Posterior vena cava (tissue), 2 donors: ENCODE measurements around the gene WDR75. TPM values are rescaled to one million over a fixed set of nuclear protein-coding genes. Genes with fewer than 3 reads are reported as not detected.
"Not testable (repeated sequence)": the region's sequence is repeated elsewhere in the genome, so short reads cannot be mapped to it uniquely, and the experiment has no call there.

Source experiments
- DNase-seq: peaks from one replicate; pipeline ENCODE4 v3.0.0-alpha.2; 2020; ENCODE audit warnings: low spot score
- intact Hi-C, 2 donors: fragments of 100-400 bp; cut with DNase I; formaldehyde crosslinking; loops; one replicate each; pipeline versions ENCODE4 v1.14.1 to v1.14.2; 2022 to 2023
- long read RNA-seq, 2 donors: library from polyadenylated mRNA; unstranded; transcript quantifications; one replicate each; pipeline ENCODE4 v2.0.0, GENCODE V29; 2020 to 2021
- total RNA-seq, 2 donors: library from RNA; stranded (reverse); fragmentation: NEBNext Ultra II Directional; extraction: Animal tissue kit (Norgen Biotek cat#: 25700); gene quantifications; one replicate each; pipeline ENCODE4 v1.2.1, GENCODE V29; 2021
- donor health status: DM: yes; HTN: yes; CAD: no.
- donor health status: DM: yes; HTN: yes; CAD: no.

The WDR75 gene
- total RNA-seq, result 10 to 100 TPM; 27.3 to 28.3 TPM
- long read RNA-seq, donor 1, transcript WDR75-201 (21 exons, 2,701 nt), result major isoform, 5 of 6 reads
- long read RNA-seq, donor 1, partial matches to known transcripts, result 1 of 6 reads
- long read RNA-seq, donor 1, other reads (novel, unspliced or antisense), result 0 of 6 reads
- long read RNA-seq, donor 2, transcript WDR75-201 (21 exons, 2,701 nt), result major isoform, 7 of 8 reads
- long read RNA-seq, donor 2, partial matches to known transcripts, result 0 of 8 reads
- long read RNA-seq, donor 2, other reads (novel, unspliced or antisense), result 0 of 8 reads

DNA sequence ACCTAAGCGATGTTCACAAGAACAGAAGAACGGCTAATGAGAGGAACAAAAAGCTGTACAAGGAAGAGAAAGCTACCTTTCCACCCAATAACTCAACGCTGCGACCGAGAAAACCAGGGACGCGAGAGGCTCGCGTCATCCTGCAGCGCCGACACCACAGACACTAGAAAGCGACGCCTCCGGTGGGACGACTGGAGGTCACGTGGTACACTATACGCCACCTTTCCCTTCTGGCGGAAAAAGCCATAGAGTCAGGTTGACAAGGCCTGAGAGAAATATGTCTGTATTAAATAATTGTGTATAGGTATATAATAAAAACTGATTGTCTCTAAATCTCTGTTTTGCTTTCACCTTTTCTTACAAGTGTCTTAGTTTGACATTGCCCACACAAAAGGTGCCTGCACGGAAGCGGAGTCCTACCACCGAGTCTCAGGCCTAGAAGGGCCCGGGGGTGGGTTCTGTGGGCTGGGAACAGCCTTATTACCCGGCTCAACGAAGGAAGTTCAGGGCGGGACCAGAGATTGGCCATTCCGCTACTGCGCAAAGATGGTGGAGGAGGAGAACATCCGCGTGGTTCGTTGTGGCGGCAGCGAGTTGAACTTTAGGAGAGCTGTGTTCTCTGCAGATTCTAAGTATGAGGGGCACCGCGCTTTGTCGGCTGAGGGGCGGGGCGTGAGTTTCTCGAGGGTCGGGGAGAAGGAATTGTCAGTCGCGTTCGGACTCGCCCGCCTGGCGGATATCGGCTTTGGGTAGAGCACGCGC lies at the start of gene WDR75:
Gene WDR75, plus strand, starts transcription at position 528 of the 762 bp plus-strand sequence. Its CDS starts 19 bp downstream, at position 547.
- peak; percentile 97 for DNase-seq
- intact Hi-C loops, result no loop called here

DNA sequence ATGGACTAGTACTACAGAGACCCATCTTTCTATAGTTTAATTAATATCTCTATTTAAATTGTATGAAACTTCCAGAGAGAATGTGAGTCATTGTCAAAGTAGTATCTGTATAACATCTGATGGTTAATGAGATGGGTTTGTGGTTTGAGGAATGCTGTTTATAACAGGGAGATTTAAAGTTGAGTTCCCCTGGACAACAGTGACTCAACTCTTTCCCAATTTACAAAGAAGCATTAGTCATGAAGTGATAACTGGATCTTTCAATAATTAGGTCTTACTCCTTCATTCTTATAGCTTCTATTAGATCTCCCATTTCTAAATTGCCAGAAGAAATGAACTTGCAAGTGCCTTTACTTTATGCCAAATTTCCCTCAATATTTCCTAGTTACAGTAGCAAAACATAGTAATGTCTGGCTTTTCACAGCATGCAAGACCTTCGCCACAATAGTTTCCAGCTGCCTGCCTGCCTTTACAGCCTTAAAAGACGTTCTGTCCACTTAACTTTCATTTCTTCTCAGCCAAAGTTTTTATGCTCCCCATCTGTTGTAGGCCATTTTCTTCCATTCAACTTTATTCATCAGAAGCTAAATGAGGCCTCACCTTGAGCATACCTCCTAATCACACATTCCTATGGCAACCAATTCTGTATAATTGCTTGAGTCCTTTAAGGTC lies 47.7 kb upstream of the WDR75 start:
- intact Hi-C loops, result no loop called here
- DNase-seq, result no peak

DNA sequence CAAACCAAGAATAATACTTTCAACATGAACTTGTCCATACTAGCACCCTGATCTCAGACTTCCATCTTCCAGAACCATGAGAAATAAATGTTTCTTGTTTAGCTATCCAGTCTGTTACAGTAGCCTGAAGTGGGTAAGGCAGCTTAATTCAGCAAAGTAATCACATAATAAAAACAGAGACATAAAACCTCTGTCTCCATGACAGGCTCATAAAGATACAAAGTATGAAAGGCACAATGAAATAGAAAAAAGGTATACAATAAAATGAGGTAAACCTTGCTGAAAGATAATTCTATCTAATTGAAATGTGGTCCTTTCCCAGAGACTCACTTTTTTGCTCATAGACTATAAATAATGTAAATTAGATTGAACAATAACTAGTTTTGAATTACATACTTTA lies 46.7 kb upstream of the WDR75 start:
- intact Hi-C loops, result no loop called here
- DNase-seq, result no peak

DNA sequence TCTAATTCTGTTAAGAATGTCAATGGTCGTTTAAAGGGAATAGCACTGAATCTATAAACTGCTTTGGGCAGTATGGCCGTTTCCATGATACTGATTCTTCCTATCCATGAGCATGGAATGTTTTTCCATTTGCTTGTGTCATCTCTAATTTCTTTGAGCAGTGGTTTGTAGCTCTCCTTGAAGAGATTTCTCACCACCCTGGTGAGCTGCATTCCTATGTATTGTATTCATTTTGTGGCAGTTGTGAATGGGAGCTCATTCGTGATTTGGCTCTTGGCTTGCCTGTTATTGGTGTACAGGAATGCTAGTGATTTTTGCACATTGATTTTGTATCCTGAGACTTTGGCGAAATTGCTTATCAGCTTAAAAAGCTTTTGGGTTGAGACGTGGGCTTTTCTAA lies 38.3 kb upstream of the WDR75 start:
- intact Hi-C loops, result no loop called here
- DNase-seq, result no peak

DNA sequence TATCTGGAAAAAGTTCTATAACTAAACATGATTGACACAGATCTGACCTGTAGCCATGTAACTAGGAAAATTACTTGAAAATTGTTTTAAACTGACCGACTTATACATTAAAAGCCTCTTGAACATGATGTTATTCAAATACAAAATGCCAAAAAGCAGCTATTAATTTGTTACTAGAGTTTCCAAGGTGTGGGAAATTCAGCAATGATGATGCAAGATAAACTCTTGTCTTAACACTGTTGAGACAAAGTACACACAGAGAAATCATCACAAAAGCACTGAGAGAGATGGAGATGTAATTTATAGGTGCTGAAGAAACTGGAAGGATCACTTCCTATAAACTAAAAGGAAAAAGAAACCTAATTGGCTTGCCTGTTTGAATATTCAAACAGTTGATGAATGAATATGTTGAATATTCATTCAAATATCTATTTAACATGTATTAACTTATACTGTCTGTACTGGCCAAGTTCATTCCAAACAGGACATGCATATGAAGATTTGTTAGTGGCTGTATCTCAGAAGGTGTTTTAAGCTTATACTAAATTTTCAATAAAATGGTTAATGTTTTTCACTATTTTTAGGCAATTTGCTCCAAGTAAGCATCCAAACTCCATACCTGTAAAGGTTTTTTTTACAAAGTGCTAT lies 34.6 kb upstream of the WDR75 start:
- intact Hi-C loops, result no loop called here
- no peak for DNase-seq

DNA sequence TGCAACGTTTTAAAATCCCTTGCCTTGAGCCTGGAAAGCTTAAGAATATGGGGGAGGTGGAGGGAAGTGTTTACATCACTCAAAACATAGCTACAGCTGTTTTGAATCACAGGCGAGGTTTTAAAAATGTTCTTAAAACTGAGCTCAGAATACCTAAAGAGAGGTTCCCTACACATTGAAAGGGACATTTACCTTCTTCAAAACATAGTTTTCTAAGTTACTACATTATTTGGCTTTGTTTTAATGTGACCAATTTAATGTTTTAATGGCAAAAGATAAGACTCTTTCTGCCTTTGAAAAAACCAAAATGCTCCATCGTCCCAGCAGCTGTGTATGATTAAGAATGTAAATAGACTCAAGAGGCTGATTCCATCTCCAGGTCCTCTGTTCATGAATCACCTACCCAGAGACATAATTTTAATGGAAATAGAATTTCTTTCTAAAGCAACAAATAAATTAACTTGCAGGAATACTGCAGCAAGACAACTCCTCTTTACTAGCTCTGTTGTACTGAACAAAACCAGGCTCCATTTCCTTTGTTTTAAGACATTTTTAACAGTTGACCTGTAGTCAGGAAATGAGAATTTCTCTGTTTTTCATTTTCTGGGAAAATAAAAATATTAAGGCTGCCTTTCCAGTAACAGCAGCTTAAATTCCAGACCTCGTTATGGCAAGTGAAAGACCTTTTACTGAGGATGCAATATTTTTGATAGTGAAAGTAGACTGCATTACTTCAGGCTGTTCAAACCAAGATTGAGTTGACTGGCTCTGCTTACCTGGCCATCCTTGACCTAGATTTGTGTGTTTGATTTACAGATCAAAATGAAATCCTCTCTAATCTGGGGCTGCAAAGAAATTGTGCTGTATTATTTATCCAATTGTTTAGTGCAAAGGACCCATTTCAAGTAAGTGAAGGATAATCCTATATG lies 33.7 kb upstream of the WDR75 start:
- DNase-seq, result no peak
- intact Hi-C loops, result no loop called here

DNA sequence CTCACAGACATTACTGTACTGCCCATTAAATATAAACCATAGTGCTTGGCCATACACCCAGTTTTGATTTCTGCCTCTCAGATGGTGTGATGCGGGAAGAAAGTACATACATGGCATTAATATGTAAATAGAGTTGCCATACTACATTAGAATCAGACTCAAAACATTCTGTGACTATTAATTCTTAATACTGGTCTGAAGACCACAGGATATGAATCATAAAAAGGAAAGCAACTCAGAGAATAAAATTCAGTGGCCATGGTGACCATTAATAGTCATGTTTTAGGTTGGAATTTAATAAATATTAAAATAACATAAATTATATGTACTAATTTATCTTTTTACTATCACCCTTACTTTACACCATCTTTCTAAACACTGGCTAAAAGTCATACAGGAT lies 33.0 kb upstream of the WDR75 start:
- intact Hi-C loops, result no loop called here
- no peak for DNase-seq

DNA sequence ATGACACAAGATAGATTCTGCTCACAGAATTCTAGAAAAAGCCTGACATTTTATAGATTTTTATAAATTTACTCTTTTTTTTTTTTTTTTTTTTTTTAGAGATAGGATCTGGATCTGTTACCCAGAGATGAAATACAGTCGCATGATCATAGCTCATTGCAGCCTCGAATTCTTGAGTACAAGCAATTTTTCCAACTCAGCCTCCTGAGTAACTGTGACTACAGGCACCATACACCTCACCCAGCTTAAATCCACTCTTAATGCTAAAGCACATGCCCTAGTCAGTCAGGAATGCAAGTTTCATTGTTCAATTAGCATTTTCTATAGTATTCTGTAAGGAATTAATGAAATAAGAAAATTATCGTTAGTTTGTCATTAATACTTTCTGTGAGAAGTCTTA lies 32.1 kb upstream of the WDR75 start:
- DNase-seq, result no peak
- intact Hi-C loops, result no loop called here

DNA sequence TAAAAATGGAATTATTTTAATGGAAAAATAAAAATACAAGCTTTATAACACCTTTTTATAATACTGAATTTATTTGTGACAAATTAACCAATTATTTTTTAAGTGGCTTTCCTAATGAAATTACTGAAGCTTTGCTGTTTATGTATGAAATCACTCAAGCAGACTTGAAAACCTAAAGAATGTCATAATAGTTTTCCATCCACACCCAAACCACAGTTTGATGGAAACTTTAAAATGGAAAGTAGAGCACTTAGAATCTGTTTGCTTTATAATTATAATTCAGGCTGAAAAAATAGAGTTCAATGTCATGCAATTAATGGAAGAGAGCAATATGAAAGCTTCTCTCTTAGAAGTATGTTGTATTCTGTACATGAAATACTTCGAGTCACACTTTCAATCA lies 31.6 kb upstream of the WDR75 start:
- DNase-seq, result no peak
- intact Hi-C loops, result loop anchor here in 1 of 2 donors (5.0 kb wide), 1 partner anchor 317 kb away; no protein-coding TSS in a partner anchor

DNA sequence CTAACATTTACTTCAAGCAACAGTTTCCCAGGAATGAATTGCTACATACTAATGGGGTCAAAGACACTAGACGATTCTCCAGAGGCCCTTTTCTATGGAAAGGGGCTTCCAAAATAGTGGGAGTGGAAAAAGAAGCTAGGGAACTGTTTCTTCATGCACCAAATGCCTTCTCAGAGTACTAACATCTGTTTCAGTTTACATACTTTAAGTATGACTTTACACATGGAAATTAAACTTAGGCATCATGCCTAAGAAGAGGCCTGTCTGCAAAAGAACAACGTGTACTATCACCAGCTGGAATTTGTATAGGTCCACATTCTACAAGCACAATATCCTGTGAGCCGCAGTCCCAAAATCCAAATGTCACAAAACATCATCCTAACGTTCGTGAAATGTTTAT lies 29.4 kb upstream of the WDR75 start:
- intact Hi-C loops, result loop anchor here in 1 of 2 donors (5.0 kb wide), 1 partner anchor 320 kb away; no protein-coding TSS in a partner anchor

DNA sequence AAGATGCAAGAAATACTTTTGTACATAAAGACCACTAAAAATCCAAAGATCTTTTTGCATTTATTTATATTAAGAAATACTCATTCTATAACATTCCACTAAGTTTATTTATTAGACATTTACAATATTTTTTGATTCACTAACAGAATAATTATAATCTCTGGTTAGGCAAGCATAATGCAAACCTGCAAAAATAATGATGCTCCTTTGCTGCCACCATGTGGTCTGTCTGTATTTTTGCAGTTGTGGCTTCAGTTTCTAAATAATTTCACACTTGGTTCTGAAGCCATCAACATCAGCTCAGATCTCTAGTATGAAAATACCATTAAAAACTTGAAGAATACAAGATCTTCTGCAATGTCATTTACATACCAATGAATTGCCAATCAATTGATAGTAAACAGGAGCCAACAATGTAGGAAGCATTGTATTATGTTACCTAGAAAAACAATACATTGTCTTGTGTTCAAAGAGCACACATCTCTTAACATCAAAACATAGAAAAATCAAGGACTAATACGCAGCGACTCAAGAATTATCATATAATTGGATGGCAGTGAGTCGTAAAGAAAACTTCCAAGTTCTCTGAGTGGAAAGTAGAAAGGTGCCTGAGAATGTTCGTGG lies 28.8 kb upstream of the WDR75 start:
- DNase-seq, result no peak
- intact Hi-C loops, result loop anchor here in 1 of 2 donors (5.0 kb wide), 1 partner anchor 320 kb away; no protein-coding TSS in a partner anchor

More for the DNA sequence above, 29.4 kb upstream of the WDR75 start:
- DNase-seq, result no peak

DNA sequence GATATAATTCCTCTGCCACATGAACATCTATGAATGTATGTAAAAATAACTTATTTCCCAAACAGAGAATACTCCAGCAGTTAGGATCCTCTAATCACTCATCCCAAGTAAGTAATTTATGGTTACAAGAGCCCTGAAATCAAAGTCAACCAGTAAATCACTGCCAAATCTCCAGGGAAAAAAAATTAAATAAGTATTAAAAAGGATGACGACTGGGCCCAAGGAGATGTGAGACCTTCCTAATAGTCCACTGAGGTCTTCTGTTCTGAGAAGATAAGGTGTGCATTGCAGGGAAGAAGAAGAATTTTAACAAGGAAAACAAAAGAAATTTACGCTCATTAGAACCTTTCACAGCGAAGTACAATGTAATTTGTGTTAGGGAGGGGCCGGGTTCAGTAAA lies 28.0 kb upstream of the WDR75 start:
- intact Hi-C loops, result loop anchor here in 1 of 2 donors (5.0 kb wide), 1 partner anchor 321 kb away; no protein-coding TSS in a partner anchor
- DNase-seq, result no peak

DNA sequence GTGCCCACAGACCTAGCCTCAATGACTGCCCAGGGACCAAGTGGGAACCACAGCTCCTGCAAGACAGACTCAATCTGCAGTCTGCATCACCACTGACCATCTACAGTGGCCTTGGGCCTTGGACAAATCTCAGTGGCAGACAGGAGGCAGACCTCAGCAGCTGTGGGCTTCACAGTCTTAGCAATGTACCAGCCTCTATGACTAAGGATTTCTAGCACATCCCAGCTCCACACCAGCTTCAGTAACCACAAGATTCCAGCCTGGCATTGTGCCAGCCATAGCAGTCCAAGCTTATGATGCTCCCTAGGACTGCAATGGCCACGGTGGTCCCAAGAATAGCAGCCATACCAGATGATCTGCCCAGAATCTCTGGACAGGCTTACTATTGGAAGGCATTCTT lies 19.6 kb upstream of the WDR75 start:
- intact Hi-C loops, result no loop called here
- DNase-seq, result no peak

DNA sequence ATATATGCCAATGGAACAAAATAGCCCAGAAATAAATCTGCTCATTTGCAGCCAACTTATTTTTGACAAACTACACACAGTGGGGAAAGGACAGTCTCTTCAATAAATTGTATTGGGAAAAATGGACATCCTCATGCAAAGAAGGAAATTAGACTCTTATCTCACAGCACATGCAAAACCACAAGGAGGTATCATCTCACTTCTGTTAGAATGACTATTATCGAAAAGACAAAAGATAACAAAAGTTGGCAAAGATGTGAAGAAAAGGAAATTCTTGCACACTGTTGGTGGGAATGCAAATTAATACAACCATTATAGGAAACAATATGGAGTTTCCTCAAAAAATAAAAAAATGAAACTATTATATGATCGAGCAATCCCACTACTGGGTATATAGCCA lies 16.3 kb upstream of the WDR75 start:
- intact Hi-C loops, result no loop called here
- no peak for DNase-seq

DNA sequence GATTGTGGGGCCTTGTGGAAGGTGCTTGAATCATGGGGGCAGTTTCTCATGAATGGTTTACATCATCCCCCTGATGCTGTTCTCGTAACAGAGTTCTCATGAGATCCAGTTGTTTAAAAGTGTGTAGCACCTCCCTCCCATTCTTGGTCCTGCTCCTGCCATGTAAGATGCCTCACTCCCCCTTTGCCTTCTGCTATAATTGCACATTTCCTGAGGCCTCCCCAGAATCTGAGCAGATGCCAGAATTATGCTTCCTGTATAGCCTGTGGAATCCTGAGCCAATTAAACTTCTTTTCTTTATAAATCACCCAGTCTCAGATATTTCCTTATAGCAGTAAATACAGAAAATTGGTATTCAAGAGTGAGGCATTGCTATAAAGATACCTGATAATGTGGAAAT lies 15.6 kb upstream of the WDR75 start:
- intact Hi-C loops, result no loop called here
- no peak for DNase-seq

DNA sequence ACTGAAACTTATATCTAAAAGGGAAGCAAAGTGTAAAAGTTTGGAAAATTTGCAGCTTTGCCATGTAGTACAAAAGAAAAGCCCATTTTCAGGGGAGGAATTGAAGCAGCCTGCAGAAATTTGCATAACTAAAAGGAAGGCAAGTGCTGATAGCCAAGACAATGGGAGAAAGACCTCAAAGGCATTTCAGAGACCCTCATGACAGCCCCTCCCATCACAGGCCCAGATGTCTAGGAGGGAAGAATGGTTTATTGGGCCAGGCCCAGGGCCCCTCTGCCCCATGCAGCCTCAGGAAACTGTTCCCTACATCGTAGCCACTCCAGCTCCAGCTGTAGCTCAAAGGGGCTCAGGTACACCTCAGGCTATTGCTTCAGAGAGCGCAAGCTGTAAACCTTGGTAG lies 14.4 kb upstream of the WDR75 start:
- DNase-seq, result no peak
- intact Hi-C loops, result no loop called here

DNA sequence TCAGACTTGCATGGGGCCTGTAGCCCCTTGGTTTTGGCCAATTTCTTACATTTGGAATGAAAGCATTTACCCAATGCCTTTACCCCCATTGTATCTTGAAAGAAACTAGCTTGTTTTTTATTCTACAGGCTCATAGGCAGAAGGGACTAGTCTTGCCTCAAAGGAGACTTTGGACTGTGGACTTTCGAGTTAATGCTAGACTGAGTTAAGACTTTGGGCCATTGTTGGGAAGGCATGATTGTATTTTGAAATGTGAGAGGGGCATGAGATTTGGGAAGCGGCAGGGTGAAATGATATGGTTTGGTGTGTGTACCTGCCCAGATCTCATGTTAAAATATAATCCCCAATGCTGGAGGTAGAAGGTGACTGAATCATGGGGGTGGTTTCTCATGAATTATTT lies 13.4 kb upstream of the WDR75 start:
- intact Hi-C loops, result no loop called here
- no peak for DNase-seq

DNA sequence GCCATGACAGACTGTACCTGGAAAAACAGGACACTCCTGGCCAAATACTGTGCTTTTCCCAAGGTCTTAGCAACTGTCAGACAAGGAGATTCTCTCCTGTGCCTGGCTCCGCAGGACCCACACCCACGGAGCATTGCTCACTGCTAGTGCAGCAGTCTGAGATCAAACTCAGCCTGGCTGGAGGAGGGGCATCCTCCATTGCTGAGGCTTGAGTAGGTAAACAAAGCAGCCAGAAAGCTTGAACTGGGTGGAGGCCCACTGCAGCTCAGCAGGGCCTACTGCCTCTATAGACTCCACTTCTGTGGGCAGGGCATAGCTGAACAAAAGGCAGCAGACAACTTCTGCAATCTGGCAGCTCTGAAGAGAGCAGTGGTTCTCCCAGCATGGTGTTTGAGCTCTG lies 10.8 kb upstream of the WDR75 start:
- DNase-seq, result not testable (repeated sequence)
- intact Hi-C loops, result loop anchor here in 1 of 2 donors (5.0 kb wide), 1 partner anchor 1037 kb away; no protein-coding TSS in a partner anchor
